ENCODE results near the gene FBXW8.

FBXW8 gene

DNA sequence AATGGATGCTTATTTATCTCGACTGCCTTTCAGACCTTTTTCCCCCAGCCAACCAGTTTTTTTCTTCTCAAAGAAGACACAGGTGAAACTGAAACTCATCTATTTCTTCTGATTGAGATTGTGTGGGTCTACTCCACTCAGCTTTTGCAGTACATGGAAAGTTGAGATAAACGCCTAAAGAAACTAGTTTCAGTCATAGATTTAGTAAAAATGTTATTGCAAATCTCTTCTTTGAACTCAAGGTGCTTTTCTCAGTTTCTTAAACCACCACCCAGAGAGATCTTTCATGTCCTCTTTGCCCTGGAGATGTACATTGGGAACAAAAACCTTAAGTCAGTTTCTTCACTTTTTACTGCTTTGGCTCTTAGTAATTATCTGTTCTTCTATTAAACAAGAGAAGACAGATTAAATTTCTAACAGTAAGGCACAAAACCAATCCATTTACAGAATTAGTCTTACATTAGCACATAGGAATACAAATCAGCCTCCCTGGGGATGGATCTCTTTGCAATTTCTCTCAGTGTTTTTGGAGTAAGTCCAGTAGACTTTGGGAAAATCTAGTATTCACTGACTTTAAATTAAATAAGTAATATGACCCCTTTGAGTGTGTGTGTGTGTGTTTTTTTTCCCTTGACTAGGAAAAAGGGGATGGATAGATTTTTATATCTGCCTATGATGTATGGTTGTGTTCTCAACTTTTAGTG lies 11.6 kb downstream of the FBXW8 start:
- in situ Hi-C loops (cut with MboI; ENCODE audit: low sequenced_read_pairs) = no loop called here

- in situ Hi-C loops (cut with MboI; ENCODE audit: low sequenced_read_pairs) = no loop called here
Observed at GRCh38 chr12:116924558-116925453, 14.1 kb downstream of the FBXW8 start.

DNA sequence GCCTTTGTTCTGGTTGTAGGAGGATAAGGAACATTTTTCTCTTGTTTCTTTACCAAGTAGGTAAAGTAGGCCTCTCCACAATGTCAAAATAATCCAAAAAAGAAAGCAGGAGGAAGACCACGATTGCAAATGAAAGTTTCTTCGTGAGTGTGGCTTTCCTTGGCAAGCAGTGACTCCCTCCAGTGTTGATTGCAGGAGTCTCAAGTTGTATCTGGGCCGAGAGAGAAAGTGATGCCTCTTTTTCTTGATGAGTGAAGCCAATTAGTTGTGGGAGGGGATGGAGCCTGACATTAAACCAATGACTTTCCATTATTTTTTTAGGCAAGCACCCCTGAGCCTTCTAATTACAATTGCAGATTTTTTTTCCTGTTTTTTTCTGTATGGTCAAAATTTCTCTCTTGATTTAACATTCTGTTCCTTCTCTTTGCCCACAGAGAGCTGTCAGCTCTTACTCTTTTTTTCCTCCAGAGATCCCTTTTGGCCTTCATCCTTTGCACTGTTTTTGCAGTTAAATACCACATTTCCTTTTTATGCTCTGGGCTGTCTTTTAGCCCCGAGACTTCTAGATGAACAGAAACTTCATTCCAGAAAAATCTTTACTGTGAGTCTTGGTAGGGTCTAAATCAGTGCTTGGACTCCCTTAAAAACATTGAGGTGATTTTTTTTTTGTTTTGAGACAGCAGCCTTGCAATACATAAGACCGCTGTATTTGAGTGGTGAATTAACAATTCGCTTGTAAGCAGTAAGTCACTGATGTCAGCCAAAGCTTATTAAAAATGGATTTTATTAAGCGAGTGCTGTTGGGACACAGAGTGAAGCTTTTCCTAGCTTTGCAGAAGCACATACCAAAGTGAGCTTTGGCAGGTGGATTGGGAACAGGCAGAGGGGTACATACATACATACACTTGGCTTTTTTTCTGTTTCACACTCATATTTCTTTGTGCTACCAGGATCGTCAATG lies 15.8 kb downstream of the FBXW8 start:
- in situ Hi-C loops (cut with MboI; ENCODE audit: low sequenced_read_pairs) = no loop called here

DNA sequence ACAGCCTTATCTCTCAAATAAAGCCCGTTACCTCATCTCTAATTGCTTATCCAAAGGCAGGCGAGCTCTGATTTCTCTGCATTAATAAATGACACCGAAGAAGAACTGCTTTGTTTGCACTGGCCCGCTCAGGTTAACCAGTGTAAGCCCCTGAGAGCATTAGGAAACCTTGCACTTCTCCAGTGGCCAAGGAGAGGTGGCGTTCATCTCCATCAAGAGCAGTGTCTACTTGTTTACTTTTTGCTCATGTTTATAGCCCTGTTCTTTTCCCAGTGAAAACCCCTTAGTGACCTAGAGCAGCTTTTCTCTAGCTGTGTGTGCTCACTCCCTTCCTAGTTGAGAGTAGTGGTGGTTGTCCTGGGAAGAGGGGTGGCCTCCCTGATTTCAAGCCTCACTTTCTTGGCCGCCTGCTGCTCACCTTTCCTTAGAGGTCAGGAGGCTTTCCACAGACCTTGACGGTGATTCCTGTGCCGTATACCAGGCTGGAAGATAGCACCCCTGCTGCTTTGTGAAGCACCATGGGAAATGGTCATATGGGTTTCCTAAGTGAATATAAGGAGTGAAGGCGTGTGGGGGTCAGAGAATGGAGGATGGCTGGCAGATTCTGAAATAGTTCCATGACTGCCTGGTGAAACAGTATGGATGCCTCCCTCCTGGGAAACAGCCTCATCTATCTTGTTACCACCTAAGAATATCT lies 16.6 kb downstream of the FBXW8 start:
- in situ Hi-C loops (cut with MboI; ENCODE audit: low sequenced_read_pairs) = no loop called here

- in situ Hi-C loops (cut with MboI; ENCODE audit: low sequenced_read_pairs) = no loop called here
Observed at GRCh38 chr12:116928504-116928903, 17.8 kb downstream of the FBXW8 start.

DNA sequence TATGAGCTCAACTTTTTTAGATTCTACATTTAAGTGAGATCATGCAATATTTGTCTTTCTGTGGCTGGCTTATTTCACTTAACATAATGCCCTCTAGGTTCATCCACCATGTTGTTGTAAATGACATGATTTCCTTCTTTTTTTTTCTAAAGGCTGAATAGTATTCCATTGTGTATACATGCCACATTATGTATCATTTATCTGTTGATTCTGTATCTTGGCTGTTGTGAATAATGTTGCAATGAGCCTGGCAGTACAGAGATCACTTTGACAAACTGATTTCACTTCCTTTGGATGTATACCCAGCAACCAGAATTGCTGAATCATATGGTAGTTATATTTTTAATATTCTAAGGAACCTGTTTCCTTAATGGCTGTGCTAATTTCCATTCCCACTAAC lies 19.1 kb downstream of the FBXW8 start:
- in situ Hi-C loops (cut with MboI; ENCODE audit: low sequenced_read_pairs) = no loop called here

GRCh38 chr12:116931665-116932064 lies 20.9 kb downstream of the FBXW8 start:
- in situ Hi-C loops (cut with MboI; ENCODE audit: low sequenced_read_pairs) = no loop called here

GRCh38 chr12:116933091-116933490 lies 22.3 kb downstream of the FBXW8 start:
- in situ Hi-C loops (cut with MboI; ENCODE audit: low sequenced_read_pairs) = no loop called here

- in situ Hi-C loops (cut with MboI; ENCODE audit: low sequenced_read_pairs) = no loop called here
Observed at GRCh38 chr12:116933512-116934246, 22.9 kb downstream of the FBXW8 start.

- in situ Hi-C loops (cut with MboI; ENCODE audit: low sequenced_read_pairs) = no loop called here
Observed at GRCh38 chr12:116934908-116935705, 24.4 kb downstream of the FBXW8 start.

GRCh38 chr12:116937640-116938039 lies 26.9 kb downstream of the FBXW8 start:
- in situ Hi-C loops (cut with MboI; ENCODE audit: low sequenced_read_pairs) = no loop called here

- in situ Hi-C loops (cut with MboI; ENCODE audit: low sequenced_read_pairs) = no loop called here
Observed at GRCh38 chr12:116939734-116940133, 29.0 kb downstream of the FBXW8 start.

GRCh38 chr12:116941188-116941587 lies 30.4 kb downstream of the FBXW8 start:
- in situ Hi-C loops (cut with MboI; ENCODE audit: low sequenced_read_pairs) = no loop called here

- in situ Hi-C loops (cut with MboI; ENCODE audit: low sequenced_read_pairs) = no loop called here
Observed at GRCh38 chr12:116943419-116944372, 32.9 kb downstream of the FBXW8 start.

DNA sequence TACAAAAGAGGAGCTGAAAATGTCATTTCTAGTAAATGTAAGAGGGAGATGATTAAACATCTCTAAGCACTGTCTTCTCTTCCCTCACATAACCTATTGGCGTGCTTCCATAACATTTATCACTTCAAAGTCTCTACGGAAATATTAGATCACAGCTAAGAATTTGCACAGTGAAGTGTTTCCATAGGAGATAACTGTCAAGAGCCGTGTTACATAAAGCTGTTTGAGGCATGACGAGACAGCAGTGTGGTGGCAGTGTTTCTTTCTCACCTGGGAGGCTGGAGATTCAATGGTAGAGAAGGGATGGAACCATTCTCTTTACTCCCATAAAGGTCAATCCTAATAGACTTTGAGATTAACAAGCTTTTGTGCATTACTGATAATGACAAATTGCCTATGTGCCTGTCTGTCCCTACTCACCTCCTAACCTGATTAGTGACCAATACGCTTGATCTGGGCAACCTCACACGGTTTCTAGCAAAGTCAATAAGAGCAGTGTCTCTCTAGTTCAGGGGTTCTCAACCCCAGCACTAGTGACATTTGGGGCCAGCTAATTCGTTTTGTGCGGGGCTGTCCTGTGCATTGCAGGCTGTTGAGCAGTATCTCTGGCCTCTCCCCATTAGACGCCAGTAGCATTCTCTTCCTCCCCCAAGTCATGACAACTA lies 35.3 kb downstream of the FBXW8 start:
- in situ Hi-C loops (cut with MboI; ENCODE audit: low sequenced_read_pairs) = no loop called here

GRCh38 chr12:116948298-116948697 lies 37.5 kb downstream of the FBXW8 start:
- in situ Hi-C loops (cut with MboI; ENCODE audit: low sequenced_read_pairs) = no loop called here

GRCh38 chr12:116950628-116951325 lies 40.0 kb downstream of the FBXW8 start:
- in situ Hi-C loops (cut with MboI; ENCODE audit: low sequenced_read_pairs) = no loop called here
